Measurements from ENCODE around the gene CPNE5.

CPNE5 gene

DNA sequence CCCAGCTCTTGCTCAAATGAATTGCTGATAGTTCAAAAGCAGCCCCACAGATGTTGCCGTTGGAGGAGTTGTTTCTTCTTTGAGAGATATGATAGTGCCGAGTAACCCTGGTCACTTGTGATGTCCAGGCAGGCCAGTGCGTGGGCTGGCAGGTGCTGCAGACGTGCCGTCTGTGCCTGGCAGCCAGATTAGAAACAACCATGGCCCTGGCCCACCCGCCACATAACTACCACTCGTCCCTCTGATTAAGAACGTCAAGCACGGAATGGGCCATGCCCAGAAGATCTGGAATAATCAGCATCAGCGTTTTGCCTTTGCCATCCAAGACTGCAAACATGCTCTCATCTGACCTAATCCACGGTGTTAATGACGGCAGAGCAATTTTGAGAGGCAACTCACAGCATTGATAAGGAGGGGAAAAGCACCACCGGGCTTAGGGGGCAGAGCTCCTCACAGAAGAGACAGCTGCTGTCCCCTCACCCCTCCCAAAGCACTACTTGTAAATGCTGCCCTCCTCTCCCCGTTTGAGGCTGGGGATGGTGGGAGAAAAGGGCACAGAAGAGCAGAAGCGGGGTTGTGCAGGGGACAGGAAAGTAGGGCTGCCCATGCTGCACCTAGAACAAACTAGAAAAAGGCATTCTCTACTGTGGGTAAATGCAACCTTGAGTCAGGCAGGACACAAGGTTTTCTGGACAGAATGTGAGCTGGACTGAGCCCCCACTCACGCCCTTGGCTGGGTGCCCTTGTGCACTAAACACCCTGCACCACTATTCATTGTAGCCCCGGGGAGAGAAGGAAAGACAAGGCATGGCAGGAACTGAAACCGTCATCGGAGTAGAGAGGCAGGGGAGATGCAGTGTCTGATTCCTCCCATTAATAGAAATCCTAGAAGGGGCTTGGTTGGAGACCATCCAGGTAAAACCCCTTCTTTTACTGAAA lies 5.3 kb upstream of the CPNE5 start:
- Histone ChIP-seq H3K9me3 (ENCODE audit: control insufficient read depth, insufficient read depth, low read depth, low read length) (no peaks in the 10 kb centered on the region), H3K9ac (ENCODE audit: low read length) (no peak overlapping the region), H3K4me1 (ENCODE audit: control insufficient read depth, insufficient read depth, low read length) (peaks cover 27% of the 10 kb centered on the region), H3K36me3 (ENCODE audit: control insufficient read depth, insufficient read depth, low read length) (no peaks in the 10 kb centered on the region), H3K27me3 (ENCODE audit: control insufficient read depth, insufficient read depth, low read length) (peaks cover 30% of the 10 kb centered on the region), H3K4me3 (ENCODE audit: low read depth, low read length) (no peak overlapping the region), H3K27ac (ENCODE audit: low read depth, low read length) (no peak overlapping the region)

- Histone ChIP-seq H3K4me3 (ENCODE audit: low read depth, low read length) (no peak overlapping the region), H3K36me3 (ENCODE audit: control insufficient read depth, insufficient read depth, low read length) (no peaks in the 10 kb centered on the region), H3K27ac (ENCODE audit: low read depth, low read length) (no peak overlapping the region), H3K4me1 (ENCODE audit: control insufficient read depth, insufficient read depth, low read length) (peaks cover 14% of the 10 kb centered on the region), H3K9me3 (ENCODE audit: control insufficient read depth, insufficient read depth, low read depth, low read length) (no peaks in the 10 kb centered on the region), H3K9ac (ENCODE audit: low read length) (no peak overlapping the region), H3K27me3 (ENCODE audit: control insufficient read depth, insufficient read depth, low read length) (peaks cover 43% of the 10 kb centered on the region)
Measured at GRCh38 chr6:36843170-36843569, 3.9 kb upstream of the CPNE5 start.

DNA sequence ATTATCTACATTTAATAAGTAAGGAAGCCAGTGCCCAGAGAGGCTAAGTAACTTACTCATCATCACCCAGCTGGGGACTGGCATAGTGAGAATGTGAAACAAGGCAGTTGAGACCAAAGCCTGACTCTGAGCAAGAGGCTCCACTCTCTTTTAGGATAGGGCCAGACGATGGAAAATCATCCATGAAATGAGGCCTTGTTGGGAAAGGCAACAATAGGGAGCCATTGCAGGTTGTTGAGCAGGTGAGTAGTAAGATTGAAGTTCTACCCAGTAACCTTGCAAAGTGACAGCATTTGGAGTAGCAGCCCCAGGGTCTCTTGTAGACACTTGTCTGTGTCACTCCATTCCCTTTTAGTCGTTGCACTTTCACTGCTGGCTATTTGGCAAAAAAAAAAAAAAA lies 2.5 kb upstream of the CPNE5 start:
- Histone ChIP-seq H3K27me3 (ENCODE audit: control insufficient read depth, insufficient read depth, low read length) (peaks cover 57% of the 10 kb centered on the region), H3K4me3 (ENCODE audit: low read depth, low read length) (no peak overlapping the region), H3K4me1 (ENCODE audit: control insufficient read depth, insufficient read depth, low read length) (peaks cover 11% of the 10 kb centered on the region), H3K27ac (ENCODE audit: low read depth, low read length) (no peak overlapping the region), H3K9ac (ENCODE audit: low read length) (no peak overlapping the region), H3K36me3 (ENCODE audit: control insufficient read depth, insufficient read depth, low read length) (no peaks in the 10 kb centered on the region), H3K9me3 (ENCODE audit: control insufficient read depth, insufficient read depth, low read depth, low read length) (no peaks in the 10 kb centered on the region)

- H3K4me1 ChIP-seq (ENCODE audit: control insufficient read depth, insufficient read depth, low read length): peaks cover 11% of the 10 kb centered on the region
- no peaks in the 10 kb centered on the region for H3K9me3 ChIP-seq (ENCODE audit: control insufficient read depth, insufficient read depth, low read depth, low read length)
- no peak overlapping the region for H3K27ac ChIP-seq (ENCODE audit: low read depth, low read length)
- peaks cover 67% of the 10 kb centered on the region for H3K27me3 ChIP-seq (ENCODE audit: control insufficient read depth, insufficient read depth, low read length)
- no peak overlapping the region for H3K9ac ChIP-seq (ENCODE audit: low read length)
- no peaks in the 10 kb centered on the region for H3K36me3 ChIP-seq (ENCODE audit: control insufficient read depth, insufficient read depth, low read length)
- H3K4me3 ChIP-seq (ENCODE audit: low read depth, low read length): peak overlapping the region; percentile 64
Measured at GRCh38 chr6:36840432-36841403, 1.5 kb upstream of the CPNE5 start.

DNA sequence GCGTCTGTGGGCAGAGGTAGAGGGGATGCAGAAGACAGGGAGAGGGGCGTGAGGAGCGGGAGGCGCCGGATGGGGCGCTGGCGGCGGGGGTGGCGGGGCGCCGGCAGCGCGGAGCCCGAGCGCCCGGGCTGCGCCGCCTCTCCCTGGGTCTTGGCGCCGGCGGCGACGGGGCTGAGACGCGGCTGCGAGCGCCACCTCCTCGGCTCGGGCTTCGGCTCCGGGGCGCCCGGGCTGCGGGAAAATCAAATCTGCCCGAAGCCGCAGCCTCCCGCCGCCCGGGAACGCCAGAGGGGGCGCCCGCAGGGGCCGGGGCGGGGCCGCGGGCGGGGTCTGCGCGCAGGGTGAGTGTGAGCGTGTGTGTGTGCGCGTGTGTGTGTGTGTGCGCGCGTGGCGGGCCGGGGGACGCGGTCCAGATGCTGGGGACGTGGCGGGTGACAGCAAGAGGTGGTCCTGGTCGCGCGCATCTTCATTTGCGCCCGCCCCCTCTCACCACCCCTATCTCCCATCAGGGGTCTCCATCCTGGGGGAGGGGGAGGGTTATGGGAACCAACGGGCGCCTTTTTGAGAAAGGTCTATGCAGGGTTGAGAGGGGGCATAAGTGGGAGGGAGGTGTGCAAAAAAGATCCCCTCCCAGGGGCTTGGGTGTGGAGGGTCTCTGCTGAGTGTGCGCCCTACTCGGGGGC lies 646 bp upstream of the CPNE5 start:
- peak overlapping the region; percentile 64 for H3K4me3 ChIP-seq (ENCODE audit: low read depth, low read length)
- H3K9ac ChIP-seq (ENCODE audit: low read length): no peak overlapping the region

DNA sequence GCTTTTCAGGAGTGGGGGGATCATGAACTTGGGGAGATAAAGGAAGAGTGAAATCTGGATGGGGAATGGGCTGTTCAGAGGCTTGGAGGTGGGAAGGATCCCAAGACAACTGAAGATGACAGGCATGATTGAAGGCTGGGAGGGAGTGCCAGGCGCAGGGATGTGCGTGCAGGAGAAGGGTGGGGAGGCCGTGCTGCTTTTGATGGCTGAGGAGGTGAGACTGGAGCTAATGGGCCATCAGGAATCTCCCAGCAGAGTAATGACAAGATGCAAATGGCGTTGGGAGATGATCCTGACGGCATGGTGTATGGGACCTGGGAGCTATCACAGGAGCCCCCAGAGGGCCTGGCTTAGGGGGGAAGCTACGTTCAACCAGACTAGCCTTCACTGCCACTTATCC lies 1.6 kb downstream of the CPNE5 start:
- H3K4me3 ChIP-seq (ENCODE audit: low read depth, low read length): no peak overlapping the region
- H3K27me3 ChIP-seq (ENCODE audit: control insufficient read depth, insufficient read depth, low read length): peaks cover 74% of the 10 kb centered on the region
- H3K4me1 ChIP-seq (ENCODE audit: control insufficient read depth, insufficient read depth, low read length): peaks cover 17% of the 10 kb centered on the region

More for the DNA sequence above, 646 bp upstream of the CPNE5 start:
- Histone ChIP-seq H3K27ac (ENCODE audit: low read depth, low read length) (no peak overlapping the region), H3K4me1 (ENCODE audit: control insufficient read depth, insufficient read depth, low read length) (peaks cover 16% of the 10 kb centered on the region), H3K9me3 (ENCODE audit: control insufficient read depth, insufficient read depth, low read depth, low read length) (no peaks in the 10 kb centered on the region), H3K27me3 (ENCODE audit: control insufficient read depth, insufficient read depth, low read length) (peaks cover 76% of the 10 kb centered on the region), H3K36me3 (ENCODE audit: control insufficient read depth, insufficient read depth, low read length) (no peaks in the 10 kb centered on the region)

DNA sequence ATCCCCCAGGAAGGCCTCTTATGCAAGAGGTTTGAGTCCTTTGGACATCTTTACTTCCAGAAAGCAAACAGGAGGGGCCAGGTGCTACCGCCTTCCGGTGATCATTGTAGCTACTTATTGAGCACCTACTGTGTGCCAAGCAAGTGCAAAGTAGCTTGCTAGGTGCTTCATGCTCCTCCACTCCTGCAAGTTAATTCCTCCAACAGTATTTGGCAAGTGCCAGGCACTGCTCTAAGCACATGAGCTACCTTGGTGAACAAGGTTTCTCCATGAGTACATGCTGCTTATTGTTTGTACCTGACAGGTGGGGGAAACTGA lies 2.3 kb downstream of the CPNE5 start:
- H3K27ac ChIP-seq (ENCODE audit: low read depth, low read length): no peak overlapping the region
- peaks cover 4% of the 10 kb centered on the region; the same call in 1 of the 2 replicates for H3K9me3 ChIP-seq (ENCODE audit: control insufficient read depth, insufficient read depth, low read depth, low read length)
- H3K4me1 ChIP-seq (ENCODE audit: control insufficient read depth, insufficient read depth, low read length): peaks cover 17% of the 10 kb centered on the region
- no peak overlapping the region for H3K9ac ChIP-seq (ENCODE audit: low read length)
- H3K27me3 ChIP-seq (ENCODE audit: control insufficient read depth, insufficient read depth, low read length): peaks cover 72% of the 10 kb centered on the region
- H3K4me3 ChIP-seq (ENCODE audit: low read depth, low read length): no peak overlapping the region
- H3K36me3 ChIP-seq (ENCODE audit: control insufficient read depth, insufficient read depth, low read length): no peaks in the 10 kb centered on the region

More for the DNA sequence above, 1.6 kb downstream of the CPNE5 start:
- no peak overlapping the region for H3K9ac ChIP-seq (ENCODE audit: low read length)
- peaks cover 4% of the 10 kb centered on the region; the same call in 1 of the 2 replicates for H3K9me3 ChIP-seq (ENCODE audit: control insufficient read depth, insufficient read depth, low read depth, low read length)
- no peak overlapping the region for H3K27ac ChIP-seq (ENCODE audit: low read depth, low read length)
- no peaks in the 10 kb centered on the region for H3K36me3 ChIP-seq (ENCODE audit: control insufficient read depth, insufficient read depth, low read length)

- Histone ChIP-seq H3K9ac (ENCODE audit: low read length) (no peak overlapping the region), H3K9me3 (ENCODE audit: control insufficient read depth, insufficient read depth, low read depth, low read length) (peaks cover 4% of the 10 kb centered on the region; the same call in 1 of the 2 replicates), H3K27me3 (ENCODE audit: control insufficient read depth, insufficient read depth, low read length) (peaks cover 66% of the 10 kb centered on the region), H3K27ac (ENCODE audit: low read depth, low read length) (no peak overlapping the region), H3K4me1 (ENCODE audit: control insufficient read depth, insufficient read depth, low read length) (peaks cover 17% of the 10 kb centered on the region), H3K36me3 (ENCODE audit: control insufficient read depth, insufficient read depth, low read length) (no peaks in the 10 kb centered on the region), H3K4me3 (ENCODE audit: low read depth, low read length) (no peak overlapping the region)
Measured at GRCh38 chr6:36836111-36837021, 2.9 kb downstream of the CPNE5 start.

GRCh38 chr6:36834576-36835341 lies 4.5 kb downstream of the CPNE5 start:
- Histone ChIP-seq H3K27ac (ENCODE audit: low read depth, low read length) (no peak overlapping the region), H3K4me1 (ENCODE audit: control insufficient read depth, insufficient read depth, low read length) (peaks cover 11% of the 10 kb centered on the region), H3K4me3 (ENCODE audit: low read depth, low read length) (0 out of 2 replicates have a peak overlapping the region, but pooled peaks have one; percentile 1), H3K27me3 (ENCODE audit: control insufficient read depth, insufficient read depth, low read length) (peaks cover 50% of the 10 kb centered on the region), H3K9ac (ENCODE audit: low read length) (no peak overlapping the region), H3K9me3 (ENCODE audit: control insufficient read depth, insufficient read depth, low read depth, low read length) (peaks cover 4% of the 10 kb centered on the region; the same call in 1 of the 2 replicates), H3K36me3 (ENCODE audit: control insufficient read depth, insufficient read depth, low read length) (no peaks in the 10 kb centered on the region)
